Pancreas (tissue), 10 donors: ENCODE data around the gene HNRNPM. TPM values are rescaled to one million over a fixed set of nuclear protein-coding genes. Genes with fewer than 3 reads are reported as not detected.

Source experiments
- ATAC-seq, 4 donors: fragments of 200-7000 bp; cut with Tn5 transposase; one replicate each; pipeline versions ENCODE4 v1.8.0 to v1.9.1; 2020; ENCODE audit warnings: mild to moderate bottlenecking in 4 of 4, moderate library complexity in 4 of 4
- DNase-seq, 6 donors: peaks; one replicate each; pipeline ENCODE4 v3.0.0-alpha.2; 2020
- FAIRE-seq: peaks from 2 replicates; lab custom pipeline; 2012; peaks lifted over from hg19 to GRCh38; lab: Jason Lieb, UNC
- H3K27ac ChIP-seq, 4 donors: fragments of 200-600 bp; sonication (generic); 1 replicate in 3 of 4; 2 replicates in 1 of 4; pipeline versions ENCODE4 v1.5.0 to v1.8.0; 2020
- H3K27me3 ChIP-seq, 4 donors: fragments of 200-600 bp; one replicate each; pipeline ENCODE4 v1.8.0; 2021
- H3K36me3 ChIP-seq, 3 donors: fragments of 200-600 bp; sonication (generic) in 1 of 3; one replicate each; pipeline versions ENCODE4 v1.5.0 to v1.8.0; 2020 to 2021
- H3K4me1 ChIP-seq, 3 donors: fragments of 200-600 bp; one replicate each; pipeline ENCODE4 v1.8.0; 2021
- H3K4me3 ChIP-seq, 4 donors: fragments of 200-600 bp; sonication (generic) in 2 of 4; one replicate each; pipeline versions ENCODE4 v1.5.0 to v1.8.0; 2020 to 2021
- H3K9me3 ChIP-seq, 4 donors: fragments of 200-600 bp; one replicate each; pipeline ENCODE4 v1.8.0; 2021
- CTCF ChIP-seq, 4 donors: fragments of 200-600 bp; sonication (generic) in 3 of 4; IDR thresholded peaks; one replicate each; pipeline versions ENCODE4 v1.5.0 to v1.8.0; 2021; ENCODE audit warnings: antibody characterized with exemption in 4 of 4
- WGBS, 2 donors: extraction: QIAGEN DNeasy Blood & Tissue Kit; methylation state at CpG; one replicate each; pipeline ENCODE4 v1.1.7; 2013; 5-methylcytosine and 5-hydroxymethylcytosine counted together
- intact Hi-C, 3 donors: fragments of 100-400 bp; cut with DNase I; formaldehyde crosslinking; loops; one replicate each; pipeline versions ENCODE4 v1.11.1 to v1.14.2; 2022
- polyA plus RNA-seq, 2 donors: library from polyadenylated mRNA; stranded (reverse); fragments of 200-250 nt; gene quantifications; one replicate each; pipeline ENCODE4 v1.2.3, GENCODE V29; 2013
- total RNA-seq, 6 donors: library from RNA; stranded (reverse); fragmentation: NEBNext Ultra II Directional in 4 of 6; extraction: Animal tissue kit (Norgen Biotek cat#: 25700) in 4 of 6; gene quantifications; one replicate each; pipeline versions ENCODE4 v1.2.1 to v1.2.4, GENCODE V29; 2021 to 2023
- donor health status: healthy with polysubstance abuse.
- donor health status: DM: no; HTN: no; CAD: no; lungs with moderate emphysema.
- donor health status: DM: no; HTN: no; CAD: no.
- donor health status: control.
- donor health status: control.
- donor health status: Bipolar disorder and iron deficiency.
- donor health status: DM: yes; HTN: yes; CAD: no.
- donor health status: DM: no; HTN: no; CAD: no.
- donor health status: DM: no; HTN: no; CAD: no.
- donor health status: DM: yes; HTN: yes; CAD: no.

The HNRNPM gene
- total and polyA plus RNA-seq, 8 donors, result 44.5 to 90.1 (median 66.6) TPM

- DNase-seq (no peak), FAIRE-seq (no peak), ATAC-seq (no peak)
- Histone ChIP-seq H3K9me3 (no peaks in the 10 kb centered on the region), H3K27ac (no peak overlapping the region), H3K4me3 (no peak overlapping the region), H3K4me1 (peaks cover 42 to 64% (median 60%) of the 10 kb centered on the region in 3 donors), H3K36me3 (peaks cover 0 to 15% (median 0%) of the 10 kb centered on the region in 3 donors), H3K27me3 (no peaks in the 10 kb centered on the region)
- intact Hi-C loops, result no loop called here
- WGBS, 2 donors, result 44 to 47% methylated on average over 4 of the region's 4 CpGs
- TF ChIP-seq CTCF (IDR thresholded peaks at IDR 0.05), result no peak
These were observed 7.8 kb downstream of the HNRNPM start for GRCh38 chr19:8452446-8453123.

- DNase-seq (no peak), ATAC-seq (peak in 1 of 4 donors; percentile 6), FAIRE-seq (no peak)
- WGBS, 2 donors, result 65 to 67% methylated on average over 6 of the region's 6 CpGs
- Histone ChIP-seq H3K4me3 (no peak overlapping the region), H3K9me3 (no peaks in the 10 kb centered on the region), H3K36me3 (peaks cover 0 to 15% (median 0%) of the 10 kb centered on the region in 3 donors), H3K4me1 (peaks cover 42 to 64% (median 59%) of the 10 kb centered on the region in 3 donors), H3K27me3 (no peaks in the 10 kb centered on the region), H3K27ac (no peak overlapping the region)
- no peak for TF ChIP-seq CTCF (IDR thresholded peaks at IDR 0.05)
- intact Hi-C loops, result no loop called here
These were observed 8.8 kb downstream of the HNRNPM start for GRCh38 chr19:8453616-8454015.

GRCh38 chr19:8454218-8454617, 9.4 kb downstream of the HNRNPM start:
- TF ChIP-seq CTCF (IDR thresholded peaks at IDR 0.05), result no peak
- intact Hi-C loops, result no loop called here
- DNase-seq (no peak), ATAC-seq (no peak), FAIRE-seq (no peak)
- WGBS, 2 donors, result 54 to 66% methylated on average over 1 of the region's 1 CpG
- no peaks in the 10 kb centered on the region for H3K9me3 ChIP-seq
- no peak overlapping the region for H3K27ac ChIP-seq
- no peaks in the 10 kb centered on the region for H3K27me3 ChIP-seq
- peaks cover 0 to 15% (median 0%) of the 10 kb centered on the region in 3 donors for H3K36me3 ChIP-seq
- H3K4me3 ChIP-seq, result no peak overlapping the region
- H3K4me1 ChIP-seq, result peaks cover 42 to 64% (median 59%) of the 10 kb centered on the region in 3 donors

GRCh38 chr19:8455018-8455417, 10.2 kb downstream of the HNRNPM start:
- Histone ChIP-seq H3K27me3 (no peaks in the 10 kb centered on the region), H3K9me3 (no peaks in the 10 kb centered on the region), H3K4me3 (no peak overlapping the region), H3K36me3 (peaks cover 0 to 15% (median 0%) of the 10 kb centered on the region in 3 donors), H3K4me1 (peaks cover 42 to 67% (median 62%) of the 10 kb centered on the region in 3 donors), H3K27ac (no peak overlapping the region)
- FAIRE-seq (no peak), DNase-seq (no peak), ATAC-seq (no peak)
- intact Hi-C loops, result no loop called here
- TF ChIP-seq CTCF (IDR thresholded peaks at IDR 0.05), result no peak
- 72 to 89% methylated on average over 5 of the region's 5 CpGs for WGBS, 2 donors

GRCh38 chr19:8456064-8456463, 11.3 kb downstream of the HNRNPM start:
- intact Hi-C loops, result no loop called here
- H3K9me3 ChIP-seq, result no peaks in the 10 kb centered on the region
- no peaks in the 10 kb centered on the region for H3K27me3 ChIP-seq
- 51 to 56% methylated on average over 7 of the region's 7 CpGs for WGBS, 2 donors
- peaks cover 0 to 15% (median 0%) of the 10 kb centered on the region in 3 donors for H3K36me3 ChIP-seq
- no peak for FAIRE-seq
- ATAC-seq, result no peak
- DNase-seq, result no peak
- no peak overlapping the region for H3K4me3 ChIP-seq
- no peak for TF ChIP-seq CTCF (IDR thresholded peaks at IDR 0.05)
- H3K4me1 ChIP-seq, result peaks cover 36 to 71% (median 63%) of the 10 kb centered on the region in 3 donors
- no peak overlapping the region for H3K27ac ChIP-seq
